ENCODE measurements around the gene SELENOW. TPM values are rescaled to one million over a fixed set of nuclear protein-coding genes. Genes with fewer than 3 reads are reported as not detected.

SELENOW gene
- total and polyA plus RNA-seq, 2 of the 8 experiments (the other 6 are each of a cell fraction or from before 2014, with no cell fraction given): 371 to 588 TPM

- TF ChIP-seq POLR2A (IDR thresholded peaks at IDR 0.05; ENCODE audit: control extremely low read depth in 1 of 2, low read depth in 2 of 2, low read length in 2 of 2) (0 out of 3 replicates have a peak, but pooled peaks of 1 of the 2 experiments have one; percentile 1), GABPA (IDR thresholded peaks at IDR 0.05; ENCODE audit: borderline replicate concordance, insufficient read depth, low read length) (no peak)
- no peak overlapping the region for H4K91ac ChIP-seq (replicated peaks; ENCODE audit: insufficient read length, low read length)
- no peak overlapping the region for H2BK20ac ChIP-seq (ENCODE audit: low read length)
- H2BK120ac ChIP-seq (replicated peaks; ENCODE audit: low read depth, low read length): no peak overlapping the region
- H3K14ac ChIP-seq (ENCODE audit: insufficient read length): no peak overlapping the region
- H3K79me1 ChIP-seq (ENCODE audit: low read depth, low read length): peaks cover 3% of the 10 kb centered on the region; the same call in 1 of the 2 replicates
- no peak overlapping the region for H3K23ac ChIP-seq (ENCODE audit: insufficient read length)
- no peak for DNase-seq (ENCODE audit: low read depth in 1 of 2, low spot score in 2 of 2)
- H3K4me2 ChIP-seq (ENCODE audit: insufficient read depth in 1 of 2, low read depth in 2 of 2, low read length in 2 of 2): no peak overlapping the region
- 87% methylated on average over 15 of the region's 36 CpGs; no CpG with 5 or more reads in 1 of the 2 experiments for WGBS, 2 experiments (ENCODE audit: extremely low coverage in 1 of 2, insufficient coverage in 1 of 2, insufficient read length in 1 of 2, insufficient replicate concordance in 2 of 2, low coverage in 1 of 2, low lambda C conversion rate in 2 of 2, missing lambda C conversion rate in 1 of 2)
- no peaks in the 10 kb centered on the region for H3K23me2 ChIP-seq (ENCODE audit: low read depth, low read length)
- no peak overlapping the region for H2BK15ac ChIP-seq (ENCODE audit: low read length)
- H3K4ac ChIP-seq (replicated peaks; ENCODE audit: insufficient read length, low read depth, low read length): no peak overlapping the region
- no peak overlapping the region for H3K56ac ChIP-seq (replicated peaks; ENCODE audit: insufficient read length, low read depth, low read length)
- no peak overlapping the region for H4K5ac ChIP-seq (ENCODE audit: insufficient read length, low read depth, low read length)
- no peak overlapping the region for H3K18ac ChIP-seq (ENCODE audit: extremely low read depth, low read length)
- H2AK5ac ChIP-seq (ENCODE audit: low read depth, low read length): no peak overlapping the region
- no peaks in the 10 kb centered on the region for H3K9me3 ChIP-seq (ENCODE audit: insufficient read depth in 2 of 2, low read depth in 1 of 2, low read length in 1 of 2)
- ChIA-PET CTCF (ENCODE audit: partially characterized antibody) (interaction anchor here (0.5 to 3.1 kb wide), 7 partner anchors 9 to 399 kb away, joined by 3 to 20 read pairs (median 4); no protein-coding TSS in a partner anchor), POLR2A (ENCODE audit: partially characterized antibody) (interaction anchor here (0.5 to 11.0 kb wide), 11 partner anchors 8 to 679 kb away, joined by 3 to 204 read pairs (median 4); partner anchors contain the start of gene NOP53)
- H3K4me3 ChIP-seq (ENCODE audit: extremely low read depth in 1 of 4, insufficient read depth in 2 of 4, low read depth in 3 of 4, low read length in 4 of 4): no peak overlapping the region
- H2AFZ ChIP-seq (ENCODE audit: low read length): no peak overlapping the region
- no peak overlapping the region for H3K27ac ChIP-seq (ENCODE audit: low read depth, low read length)
- H3K36me3 ChIP-seq (ENCODE audit: control insufficient read depth in 2 of 4, insufficient read depth in 4 of 4, low read length in 3 of 4): peaks cover 33 to 86% (median 75%) of the 10 kb centered on the region in 4 experiments
- no peaks in the 10 kb centered on the region; a peak in 1 of 4 replicates for H3K79me2 ChIP-seq (ENCODE audit: control insufficient read depth in 1 of 2, insufficient read depth in 2 of 2, low read length in 2 of 2)
- no peak for FAIRE-seq
- H2BK12ac ChIP-seq (ENCODE audit: low read depth, low read length): no peak overlapping the region
- no peak overlapping the region for H2BK5ac ChIP-seq (ENCODE audit: low read depth, low read length)
- no peaks in the 10 kb centered on the region; a peak in 1 of 7 replicates for H3K4me1 ChIP-seq (replicated peaks in 1 of 4; ENCODE audit: control insufficient read depth in 3 of 4, insufficient read depth in 4 of 4, low read length in 3 of 4)
- no peak overlapping the region for H3K9ac ChIP-seq (replicated peaks in 1 of 4; ENCODE audit: extremely low read depth in 1 of 4, low read depth in 3 of 4, low read length in 3 of 4)
- H4K20me1 ChIP-seq (replicated peaks in 1 of 2; ENCODE audit: control insufficient read depth in 1 of 2, insufficient read depth in 2 of 2, low read length in 2 of 2): peaks cover 12% of the 10 kb centered on the region in 2 experiments
- no peaks in the 10 kb centered on the region for H3K27me3 ChIP-seq (replicated peaks in 1 of 4; ENCODE audit: control insufficient read depth in 3 of 4, extremely low read depth in 1 of 4, insufficient read depth in 3 of 4, low read length in 3 of 4)
- no peak overlapping the region for H4K8ac ChIP-seq (ENCODE audit: extremely low read depth, insufficient read depth, low read length)
These were observed 23.3 kb upstream of the SELENOW start for GRCh38 chr19:47755065-47755761.

Data from H1 (cell line).